H1 (cell line): Measurements from ENCODE around the gene DNAH12. TPM values are rescaled to one million over a fixed set of nuclear protein-coding genes. Genes with fewer than 3 reads are reported as not detected.
"Not testable (repeated sequence)": the region's sequence is repeated elsewhere in the genome, so short reads cannot be mapped to it uniquely, and the experiment has no call there.

ENCODE experiments used
- CTCF ChIA-PET: fragments of 300-600 bp; sonication (Branson Sonifier 250); formaldehyde crosslinking; loops from one replicate; lab custom pipeline; 2021; ENCODE audit not compliant: partially characterized antibody; lab: Charles Lee
- POLR2A ChIA-PET: fragments of 300-600 bp; sonication (Branson Sonifier 250); formaldehyde crosslinking; loops from one replicate; lab custom pipeline; 2021; ENCODE audit warnings: inconsistent platforms; ENCODE audit not compliant: partially characterized antibody; lab: Charles Lee
- DNase-seq, 2 experiments: peaks; one replicate each; pipeline versions ENCODE4 v3.0.0 to v3.0.0-alpha.2; 2010 to 2022; ENCODE audit warnings: low spot score in 2 of 2, low read depth in 1 of 2, mixed read lengths in 1 of 2
- FAIRE-seq: peaks from 2 replicates; lab custom pipeline; 2011; peaks lifted over from hg19 to GRCh38; lab: Jason Lieb, UNC
- H2AFZ ChIP-seq: 2 replicates; pipeline ENCODE4 v1.8.1; 2012; ENCODE audit warnings: low read length, inconsistent platforms
- H2AK5ac ChIP-seq: 2 replicates; pipeline ENCODE4 v1.6.1; 2013; ENCODE audit warnings: low read depth, low read length
- H2BK120ac ChIP-seq: replicated peaks from 2 replicates; pipeline ENCODE3; 2013; ENCODE audit warnings: low read depth, low read length, inconsistent platforms
- H2BK12ac ChIP-seq: 2 replicates; pipeline ENCODE4 v1.6.1; 2013; ENCODE audit warnings: low read depth, low read length
- H2BK15ac ChIP-seq: 2 replicates; pipeline ENCODE4 v1.6.1; 2013; ENCODE audit warnings: low read length
- H2BK20ac ChIP-seq: 2 replicates; pipeline ENCODE4 v1.6.1; 2013; ENCODE audit warnings: low read length
- H2BK5ac ChIP-seq: 2 replicates; pipeline ENCODE4 v1.6.1; 2013; ENCODE audit warnings: low read depth, low read length
- H3K14ac ChIP-seq: 2 replicates; pipeline ENCODE4 v1.6.1; 2013; ENCODE audit warnings: inconsistent platforms; ENCODE audit not compliant: insufficient read length
- H3K18ac ChIP-seq: 2 replicates; pipeline ENCODE4 v1.6.1; 2013; ENCODE audit warnings: low read length; ENCODE audit errors: extremely low read depth
- H3K23ac ChIP-seq: 2 replicates; pipeline ENCODE4 v1.6.1; 2013; ENCODE audit warnings: inconsistent platforms; ENCODE audit not compliant: insufficient read length
- H3K23me2 ChIP-seq: 2 replicates; pipeline ENCODE4 v1.6.1; 2013; ENCODE audit warnings: low read depth, low read length
- H3K27ac ChIP-seq: 2 replicates; pipeline ENCODE4 v1.6.1; 2011; ENCODE audit warnings: low read depth, low read length, inconsistent platforms
- H3K27me3 ChIP-seq, 4 experiments: replicated peaks in 1 of 4; 1 replicate in 1 of 4; 2 replicates in 3 of 4; pipeline versions ENCODE4 v1.6.1 to v1.8.1; 2011 to 2013; ENCODE audit warnings: low read length in 3 of 4, mild to moderate bottlenecking in 3 of 4, inconsistent platforms in 2 of 4, mixed read lengths in 2 of 4, moderate library complexity in 1 of 4; ENCODE audit not compliant: control insufficient read depth in 3 of 4, insufficient read depth in 3 of 4; ENCODE audit errors: extremely low read depth in 1 of 4
- H3K36me3 ChIP-seq, 4 experiments: 2 replicates each; pipeline versions ENCODE4 v1.6.1 to v1.8.1; 2011 to 2013; ENCODE audit warnings: mild to moderate bottlenecking in 4 of 4, low read length in 3 of 4, moderate library complexity in 2 of 4, control low read depth in 1 of 4, inconsistent platforms in 1 of 4; ENCODE audit not compliant: insufficient read depth in 4 of 4, control insufficient read depth in 2 of 4
- H3K4ac ChIP-seq: replicated peaks from 2 replicates; pipeline ENCODE3; 2013; ENCODE audit warnings: low read length, low read depth, mixed read lengths, inconsistent platforms; ENCODE audit not compliant: insufficient read length
- H3K4me1 ChIP-seq, 4 experiments: replicated peaks in 1 of 4; 1 replicate in 1 of 4; 2 replicates in 3 of 4; pipeline versions ENCODE4 v1.6.1 to v1.8.1; 2011 to 2013; ENCODE audit warnings: low read length in 3 of 4, inconsistent platforms in 2 of 4, mixed read lengths in 1 of 4; ENCODE audit not compliant: insufficient read depth in 4 of 4, control insufficient read depth in 3 of 4
- H3K4me2 ChIP-seq, 2 experiments: 2 replicates each; pipeline versions ENCODE4 v1.6.1 to v1.8.1; 2011 to 2013; ENCODE audit warnings: low read depth in 2 of 2, low read length in 2 of 2, control low read depth in 1 of 2, inconsistent platforms in 1 of 2, mild to moderate bottlenecking in 1 of 2; ENCODE audit not compliant: insufficient read depth in 1 of 2
- H3K4me3 ChIP-seq, 4 experiments: fragments of 200-600, 300-600 bp in 1 of 4; sonication (generic), shearing (Covaris generic), sonication (Bioruptor Twin) in 1 of 4; 2 replicates each; pipeline versions ENCODE4 v1.5.1 to v1.8.1; 2011 to 2016; ENCODE audit warnings: low read length in 4 of 4, low read depth in 3 of 4, control low read depth in 2 of 4, inconsistent platforms in 2 of 4, mild to moderate bottlenecking in 2 of 4, mixed read lengths in 1 of 4, moderate library complexity in 1 of 4; ENCODE audit not compliant: insufficient read depth in 2 of 4; ENCODE audit errors: extremely low read depth in 1 of 4
- H3K56ac ChIP-seq: replicated peaks from 2 replicates; pipeline ENCODE3; 2013; ENCODE audit warnings: low read depth, mild to moderate bottlenecking, mixed read lengths, low read length, inconsistent platforms; ENCODE audit not compliant: insufficient read length
- H3K79me1 ChIP-seq: 2 replicates; pipeline ENCODE4 v1.6.1; 2013; ENCODE audit warnings: low read depth, low read length, control low read depth
- H3K79me2 ChIP-seq, 2 experiments: 2 replicates each; pipeline versions ENCODE4 v1.6.1 to v1.8.1; 2012 to 2013; ENCODE audit warnings: low read length in 2 of 2, mild to moderate bottlenecking in 2 of 2, inconsistent platforms in 1 of 2; ENCODE audit not compliant: insufficient read depth in 2 of 2, control insufficient read depth in 1 of 2
- H3K9ac ChIP-seq, 4 experiments: replicated peaks in 1 of 4; 1 replicate in 1 of 4; 2 replicates in 3 of 4; pipeline versions ENCODE4 v1.6.1 to v1.8.1; 2011 to 2013; ENCODE audit warnings: low read depth in 3 of 4, low read length in 3 of 4, control low read depth in 2 of 4, mild to moderate bottlenecking in 2 of 4, moderate library complexity in 2 of 4, inconsistent platforms in 1 of 4; ENCODE audit errors: extremely low read depth in 1 of 4
- H3K9me3 ChIP-seq, 2 experiments: 2 replicates each; pipeline versions ENCODE4 v1.6.1 to v1.8.1; 2012 to 2013; ENCODE audit warnings: mild to moderate bottlenecking in 2 of 2, moderate library complexity in 2 of 2, control low read depth in 1 of 2, inconsistent platforms in 1 of 2, low read depth in 1 of 2, low read length in 1 of 2, mixed read lengths in 1 of 2; ENCODE audit not compliant: insufficient read depth in 2 of 2
- H4K20me1 ChIP-seq, 2 experiments: replicated peaks in 1 of 2; 2 replicates each; pipeline versions ENCODE3 to v1.8.1; 2011 to 2013; ENCODE audit warnings: inconsistent platforms in 2 of 2, low read length in 2 of 2, mild to moderate bottlenecking in 1 of 2; ENCODE audit not compliant: insufficient read depth in 2 of 2, control insufficient read depth in 1 of 2
- H4K5ac ChIP-seq: 2 replicates; pipeline ENCODE4 v1.6.1; 2013; ENCODE audit warnings: low read length, low read depth, mixed read lengths, inconsistent platforms; ENCODE audit not compliant: insufficient read length
- H4K8ac ChIP-seq: 2 replicates; pipeline ENCODE4 v1.8.0; 2013; ENCODE audit warnings: mild to moderate bottlenecking, moderate library complexity, low read length, inconsistent platforms; ENCODE audit not compliant: insufficient read depth; ENCODE audit errors: extremely low read depth
- H4K91ac ChIP-seq: replicated peaks from 2 replicates; pipeline ENCODE3; 2013; ENCODE audit warnings: low read length, mixed read lengths, inconsistent platforms; ENCODE audit not compliant: insufficient read length
- WGBS, 2 experiments: shearing (Covaris generic) in 1 of 2; methylation state at CpG; one replicate each; pipeline versions ENCODE4 v1.1.6 to v1.1.7; 2013 to 2015; ENCODE audit warnings: low lambda C conversion rate in 2 of 2, mixed read lengths in 2 of 2, inconsistent platforms in 1 of 2, low coverage in 1 of 2, missing lambda C conversion rate in 1 of 2; ENCODE audit not compliant: insufficient replicate concordance in 2 of 2, insufficient coverage in 1 of 2, insufficient read length in 1 of 2; ENCODE audit errors: extremely low coverage in 1 of 2, missing lambda C conversion rate in 1 of 2; 5-methylcytosine and 5-hydroxymethylcytosine counted together
- polyA plus RNA-seq, 7 experiments: library from polyadenylated mRNA; depleted of rRNA in 3 of 7; stranded (reverse) in 5 of 7; unstranded in 2 of 7; fragments of >200 nt in 5 of 7; fragments of 200-250 nt in 2 of 7; gene quantifications; 1 replicate in 5 of 7; 2 replicates in 1 of 7; 4 replicates in 1 of 7; pipeline versions ENCODE4 v1.2.1 to v1.2.3, GENCODE V29; 2011 to 2013; ENCODE audit warnings: missing spikeins in 2 of 7, mixed read lengths in 2 of 7
- total RNA-seq: library from RNA; stranded (reverse); fragmentation: NEBNext Ultra II Directional; extraction: Animal tissue kit (Norgen Biotek cat#: 25700); gene quantifications from 2 replicates; pipeline ENCODE4 v1.2.1, GENCODE V29; 2021

The DNAH12 gene
- total and polyA plus RNA-seq, 2 of the 8 experiments (the other 6 are each of a cell fraction or from before 2014, with no cell fraction given): not detected

- not testable (repeated sequence) for FAIRE-seq, H4K5ac ChIP-seq
Measured at GRCh38 chr3:57339071-57339642, 205.0 kb downstream of the DNAH12 start.

More at GRCh38 chr3:57339071-57339642, 205.0 kb downstream of the DNAH12 start:
- H3K14ac ChIP-seq, H3K23me2 ChIP-seq, H3K27me3 ChIP-seq, POLR2A ChIA-PET, H3K79me1 ChIP-seq, H2BK120ac ChIP-seq, H3K4me1 ChIP-seq, H2BK15ac ChIP-seq, H3K36me3 ChIP-seq, H3K27ac ChIP-seq, CTCF ChIA-PET, H2AFZ ChIP-seq, H4K8ac ChIP-seq, H4K91ac ChIP-seq, H3K23ac ChIP-seq, H3K18ac ChIP-seq, H3K4me3 ChIP-seq, H2BK5ac ChIP-seq, H2BK12ac ChIP-seq, H3K9ac ChIP-seq, H3K4ac ChIP-seq, H2BK20ac ChIP-seq, H2AK5ac ChIP-seq, DNase-seq, H3K79me2 ChIP-seq, H4K20me1 ChIP-seq, H3K56ac ChIP-seq, H3K4me2 ChIP-seq: not testable (repeated sequence)
- H3K9me3 ChIP-seq: peaks cover 0 to 10% of the 10 kb centered on the region in 2 experiments; a peak in 2 of 4 replicates
- WGBS, 2 experiments: 93% methylated on average over 3 of the region's 7 CpGs; no CpG with 5 or more reads in 1 of the 2 experiments
